Common myeloid progenitor, CD34-positive (primary cell): ENCODE measurements around the gene ACSBG1.
A peak's percentile ranks its signal among the peaks of the same experiment; 100 is the strongest.

ENCODE experiments used
- CTCF ChIA-PET: fragments of 350-600 bp; sonication (Branson Sonifier 250); formaldehyde crosslinking; loops from one replicate; lab custom pipeline; 2021; ENCODE audit warnings: antibody characterized with exemption; lab: Charles Lee
- POLR2A ChIA-PET: fragments of 350-600 bp; sonication (Branson Sonifier 250); formaldehyde crosslinking; loops from one replicate; lab custom pipeline; 2021; ENCODE audit warnings: antibody characterized with exemption; lab: Charles Lee
- DNase-seq, 3 donors: peaks; one replicate each; pipeline versions ENCODE4 v3.0.0 to v3.0.0-alpha.2; 2013
- H3K27ac ChIP-seq, 2 experiments: 1 replicate in 1 of 2; 2 replicates in 1 of 2; pipeline ENCODE4 v1.7.0; 2013; ENCODE audit warnings: inconsistent platforms in 2 of 2, low read length in 2 of 2, mild to moderate bottlenecking in 2 of 2, low read depth in 1 of 2, moderate library complexity in 1 of 2; ENCODE audit not compliant: severe bottlenecking in 2 of 2, insufficient read depth in 1 of 2, poor library complexity in 1 of 2
- H3K27me3 ChIP-seq, 5 experiments: replicated peaks in 2 of 5; 1 replicate in 3 of 5; 2 replicates in 2 of 5; pipeline versions ENCODE4 v1.6.1 to v1.7.0; 2013; ENCODE audit warnings: low read length in 4 of 5, mild to moderate bottlenecking in 2 of 5, moderate library complexity in 2 of 5, inconsistent platforms in 1 of 5; ENCODE audit not compliant: insufficient read depth in 5 of 5, control insufficient read depth in 4 of 5
- H3K36me3 ChIP-seq, 4 experiments: 1 replicate in 2 of 4; 2 replicates in 2 of 4; pipeline versions ENCODE4 v1.6.1 to v1.7.0; 2013; ENCODE audit warnings: low read length in 3 of 4, control low read depth in 1 of 4, mild to moderate bottlenecking in 1 of 4; ENCODE audit not compliant: control insufficient read depth in 4 of 4, insufficient read depth in 4 of 4
- H3K4me1 ChIP-seq, 4 experiments: 1 replicate in 3 of 4; 2 replicates in 1 of 4; pipeline versions ENCODE4 v1.6.1 to v1.7.1; 2013; ENCODE audit warnings: low read length in 3 of 4, mild to moderate bottlenecking in 3 of 4, control low read depth in 1 of 4, inconsistent platforms in 1 of 4, moderate library complexity in 1 of 4; ENCODE audit not compliant: control insufficient read depth in 4 of 4, insufficient read depth in 4 of 4; ENCODE audit errors: control extremely low read depth in 1 of 4
- H3K4me3 ChIP-seq, 7 experiments: 1 replicate in 4 of 7; 2 replicates in 3 of 7; pipeline versions ENCODE4 v1.5.1 to v1.7.0; 2013; ENCODE audit warnings: mild to moderate bottlenecking in 7 of 7, low read length in 6 of 7, moderate library complexity in 6 of 7, inconsistent platforms in 2 of 7, low read depth in 2 of 7, control low read depth in 1 of 7; ENCODE audit not compliant: insufficient read depth in 4 of 7, control insufficient read depth in 1 of 7; ENCODE audit errors: extremely low read depth in 1 of 7
- H3K9me3 ChIP-seq, 5 experiments: 1 replicate in 4 of 5; 2 replicates in 1 of 5; pipeline versions ENCODE4 v1.6.1 to v1.7.1; 2013; ENCODE audit warnings: low read length in 4 of 5, mild to moderate bottlenecking in 2 of 5, inconsistent platforms in 1 of 5, low read depth in 1 of 5, moderate library complexity in 1 of 5; ENCODE audit not compliant: control insufficient read depth in 4 of 5, insufficient read depth in 2 of 5; ENCODE audit errors: control extremely low read depth in 1 of 5
- WGBS: methylation state at CpG from one replicate; pipeline ENCODE4 v1.1.5; 2013; ENCODE audit not compliant: insufficient coverage; 5-methylcytosine and 5-hydroxymethylcytosine counted together

Gene ACSBG1

GRCh38 chr15:78140292-78140691 lies 94.1 kb downstream of the ACSBG1 start:
- POLR2A ChIA-PET: no interaction called here
- CTCF ChIA-PET: interaction anchor here (1.0 to 2.5 kb wide), 3 partner anchors 8 to 55 kb away, joined by 3 to 8 read pairs (median 3); no protein-coding TSS in a partner anchor

GRCh38 chr15:78139578-78139977 lies 94.8 kb downstream of the ACSBG1 start:
- WGBS: 83% methylated on average over 3 of the region's 5 CpGs
- ChIA-PET CTCF (interaction anchor here (0.9 to 2.5 kb wide), 5 partner anchors 8 to 112 kb away, joined by 3 to 8 read pairs (median 3); no protein-coding TSS in a partner anchor), POLR2A (no interaction called here)
- H3K27ac ChIP-seq: no peak overlapping the region
- no peaks in the 10 kb centered on the region for H3K36me3 ChIP-seq
- H3K4me3 ChIP-seq: no peak overlapping the region
- DNase-seq: no peak
- H3K27me3 ChIP-seq: no peaks in the 10 kb centered on the region
- H3K9me3 ChIP-seq: no peaks in the 10 kb centered on the region
- no peaks in the 10 kb centered on the region for H3K4me1 ChIP-seq

More at GRCh38 chr15:78140292-78140691, 94.1 kb downstream of the ACSBG1 start:
- Histone ChIP-seq H3K4me3 (no peak overlapping the region), H3K27ac (no peak overlapping the region), H3K36me3 (no peaks in the 10 kb centered on the region), H3K4me1 (no peaks in the 10 kb centered on the region), H3K9me3 (no peaks in the 10 kb centered on the region), H3K27me3 (no peaks in the 10 kb centered on the region)
- DNase-seq: no peak

GRCh38 chr15:78133801-78134200 lies 100.6 kb downstream of the ACSBG1 start:
- POLR2A ChIA-PET: no interaction called here
- CTCF ChIA-PET: interaction anchor here (1.3 to 3.9 kb wide), 2 partner anchors 44 to 61 kb away, joined by 4 to 23 read pairs; no protein-coding TSS in a partner anchor

GRCh38 chr15:78131295-78132061 lies 102.9 kb downstream of the ACSBG1 start, which contains the start of gene CIB2:
Gene CIB2 (minus strand): TSS chr15:78131445. CDS start chr15:78131215, 230 bp downstream.
- Histone ChIP-seq H3K4me3 (peak within 1 kb of the TSS; percentile 48 to 85 (median 76)), H3K4me1 (peaks cover 4 to 24% (median 18%) of the 10 kb centered on the region in 4 experiments), H3K27ac (peak within 1 kb of the TSS in 1 of 2 experiments; percentile 70), H3K36me3 (no peaks in the 10 kb centered on the region), H3K9me3 (no peaks in the 10 kb centered on the region), H3K27me3 (peaks cover 0 to 1% (median 0%) of the 10 kb centered on the region in 5 experiments)
- under 1% methylated on average over 66 of the region's 79 CpGs for WGBS
- POLR2A ChIA-PET: interaction anchor here (1.3 kb wide), 1 partner anchor 43 kb away, joined by 3 read pairs; no protein-coding TSS in a partner anchor
- DNase-seq: peak; percentile 78 to 84 (median 81)
- CTCF ChIA-PET: interaction anchor here (0.7 to 3.9 kb wide), 18 partner anchors 8 to 111 kb away, joined by 3 to 23 read pairs (median 3); no protein-coding TSS in a partner anchor

More at GRCh38 chr15:78133801-78134200, 100.6 kb downstream of the ACSBG1 start:
- Histone ChIP-seq H3K36me3 (no peaks in the 10 kb centered on the region), H3K9me3 (no peaks in the 10 kb centered on the region), H3K27me3 (peaks cover 0 to 1% (median 0%) of the 10 kb centered on the region in 5 experiments), H3K27ac (no peak overlapping the region), H3K4me3 (no peak overlapping the region), H3K4me1 (peaks cover 4 to 24% (median 18%) of the 10 kb centered on the region in 4 experiments)
- 100% methylated on average over 2 of the region's 2 CpGs for WGBS
- no peak for DNase-seq

GRCh38 chr15:78130466-78131294 lies 103.7 kb downstream of the ACSBG1 start:
- 39% methylated on average over 46 of the region's 51 CpGs for WGBS
- Histone ChIP-seq H3K9me3 (no peaks in the 10 kb centered on the region), H3K27ac (no peak overlapping the region), H3K27me3 (peaks cover 0 to 1% (median 0%) of the 10 kb centered on the region in 5 experiments), H3K36me3 (no peaks in the 10 kb centered on the region), H3K4me3 (peak overlapping the region; percentile 29 to 85 (median 76)), H3K4me1 (peaks cover 4 to 24% (median 18%) of the 10 kb centered on the region in 4 experiments)
- POLR2A ChIA-PET: interaction anchor here (1.3 kb wide), 1 partner anchor 44 kb away, joined by 3 read pairs; no protein-coding TSS in a partner anchor
- no peak for DNase-seq
- CTCF ChIA-PET: interaction anchor here (0.8 to 3.9 kb wide), 13 partner anchors 7 to 112 kb away, joined by 3 to 23 read pairs (median 4); no protein-coding TSS in a partner anchor

- no peak overlapping the region for H3K4me3 ChIP-seq
- ChIA-PET POLR2A (interaction anchor here (1.3 kb wide), 1 partner anchor 44 kb away, joined by 3 read pairs; no protein-coding TSS in a partner anchor), CTCF (interaction anchor here (1.2 to 3.9 kb wide), 6 partner anchors 18 to 110 kb away, joined by 3 to 23 read pairs (median 5); no protein-coding TSS in a partner anchor)
- WGBS: 87% methylated on average over 3 of the region's 5 CpGs
- H3K27me3 ChIP-seq: peaks cover 0 to 1% (median 0%) of the 10 kb centered on the region in 5 experiments
- DNase-seq: no peak
- H3K4me1 ChIP-seq: peaks cover 4 to 24% (median 18%) of the 10 kb centered on the region in 4 experiments
- H3K36me3 ChIP-seq: no peaks in the 10 kb centered on the region
- H3K27ac ChIP-seq: no peak overlapping the region
- H3K9me3 ChIP-seq: no peaks in the 10 kb centered on the region
Measured at GRCh38 chr15:78129751-78130287, 104.5 kb downstream of the ACSBG1 start.
